Retinal pigment epithelial cell (primary cell): ENCODE results near the gene FRAT2.

ENCODE experiments used
- DNase-seq: peaks from one replicate; pipeline ENCODE4 v3.0.0-alpha.2; 2010; ENCODE audit warnings: low read depth
- H3K4me3 ChIP-seq: 2 replicates; pipeline ENCODE4 v1.5.1; 2011; ENCODE audit warnings: mild to moderate bottlenecking, low read length, control low read depth, moderate library complexity
- CTCF ChIP-seq: conservative IDR thresholded peaks from 2 replicates; pipeline ENCODE4 v1.5.1; 2011; ENCODE audit warnings: low read depth, low read length, control low read depth, inconsistent platforms

The FRAT2 gene

DNA sequence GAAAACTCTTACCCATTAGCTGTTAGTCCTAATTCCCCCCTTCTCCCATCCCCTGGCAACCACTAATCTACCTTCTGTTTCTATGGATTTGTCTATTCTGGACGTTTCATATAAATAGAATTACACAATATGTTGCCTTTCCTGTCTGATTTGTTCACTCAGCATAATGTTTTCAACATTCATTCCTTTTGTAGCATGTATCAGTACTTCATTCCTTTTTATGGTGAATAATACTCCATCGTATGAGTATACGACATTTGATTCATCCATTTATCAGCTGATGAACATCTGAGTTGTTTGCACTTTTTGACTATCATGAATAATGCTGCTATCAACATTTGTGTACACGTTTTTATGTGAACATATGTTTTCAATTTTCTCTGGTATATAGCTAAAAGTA, 19.9 kb downstream of the FRAT2 start:
- TF ChIP-seq CTCF: no peak
- H3K4me3 ChIP-seq: no peak overlapping the region
- no peak for DNase-seq

- DNase-seq: no peak
- TF ChIP-seq CTCF: no peak
- no peak overlapping the region for H3K4me3 ChIP-seq
These were observed 21.6 kb downstream of the FRAT2 start for GRCh38 chr10:97312897-97313296.

GRCh38 chr10:97311111-97311626, 23.4 kb downstream of the FRAT2 start:
- no peak for DNase-seq
- H3K4me3 ChIP-seq: no peak overlapping the region
- TF ChIP-seq CTCF: no peak

DNA sequence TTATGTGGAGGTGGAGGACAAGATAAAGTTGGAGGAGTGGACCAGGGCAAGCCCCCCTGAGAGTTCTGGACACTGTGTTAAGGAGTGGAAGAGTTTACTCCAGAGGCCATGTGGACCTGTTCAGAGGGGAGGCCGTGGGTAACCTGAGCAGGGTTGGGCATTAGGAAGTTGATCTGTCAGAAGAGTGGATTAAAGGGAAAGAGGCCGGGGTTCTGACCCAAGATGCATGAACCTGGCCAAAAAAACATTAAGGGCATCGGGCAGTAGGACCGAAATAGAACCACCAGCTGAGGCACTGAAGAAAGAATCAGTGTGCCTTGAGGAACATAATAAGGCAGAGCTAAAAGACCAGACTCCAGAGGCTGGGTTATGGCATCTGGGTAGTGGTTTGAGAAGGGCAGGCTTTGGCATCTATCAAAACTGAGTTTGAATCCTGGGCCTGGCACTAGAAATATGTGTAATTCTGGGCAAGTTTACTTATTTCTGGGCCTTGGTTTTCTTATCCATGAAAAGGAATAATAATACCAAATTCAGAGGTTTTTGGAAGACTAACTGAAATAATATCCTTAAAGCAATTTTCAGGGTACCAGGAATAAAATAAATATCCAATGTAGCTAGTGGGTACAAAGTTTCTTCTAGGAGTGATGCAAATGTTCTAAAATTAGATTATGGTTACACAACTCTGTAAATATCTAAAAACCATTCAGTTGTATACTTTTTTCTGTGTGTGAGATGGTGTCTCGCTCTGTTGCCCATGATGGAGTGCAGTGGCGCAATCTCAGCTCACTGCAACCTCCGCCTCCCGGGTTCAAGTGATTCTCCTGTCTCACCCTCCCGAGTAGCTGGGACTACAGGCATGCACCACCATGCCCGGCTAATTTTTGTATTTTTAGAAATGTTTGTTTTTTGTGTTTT, 26.4 kb downstream of the FRAT2 start:
- no peak overlapping the region for H3K4me3 ChIP-seq
- no peak for TF ChIP-seq CTCF
- no peak for DNase-seq

DNA sequence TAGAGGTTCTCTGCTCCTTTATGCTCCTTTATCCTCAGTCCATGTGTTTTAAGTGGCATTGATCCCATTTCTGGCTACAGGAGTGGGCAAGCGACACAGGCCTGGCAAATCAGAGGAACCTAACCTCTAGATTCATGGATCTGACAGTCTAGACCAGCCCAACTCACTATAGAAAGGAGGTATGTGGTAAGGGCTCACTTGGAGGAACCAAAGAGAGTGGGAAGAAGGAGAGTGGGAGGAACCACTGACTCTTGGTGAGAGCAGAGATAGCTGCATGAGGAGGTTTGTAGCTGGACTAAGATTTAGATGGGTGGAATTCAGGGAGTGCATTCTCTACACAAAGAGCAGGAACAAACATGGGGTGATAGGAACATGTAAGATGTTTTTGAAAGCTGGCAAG, 27.1 kb downstream of the FRAT2 start:
- no peak for DNase-seq
- TF ChIP-seq CTCF: no peak
- H3K4me3 ChIP-seq: no peak overlapping the region

GRCh38 chr10:97302088-97302791, 32.3 kb downstream of the FRAT2 start:
- H3K4me3 ChIP-seq: no peak overlapping the region
- no peak for DNase-seq
- TF ChIP-seq CTCF: no peak
